ENCODE results near the gene MTG2. TPM values are rescaled to one million over a fixed set of nuclear protein-coding genes. Genes with fewer than 3 reads are reported as not detected.

Gene MTG2
- total RNA-seq, 1 donor from 2014 or later, result 32.9 TPM

- no peak overlapping the region for H3K27ac Mint-ChIP-seq (ENCODE audit: unreplicated experiment)
- H3K4me1 Mint-ChIP-seq, result peaks cover 13% of the 10 kb centered on the region
- H3K4me3 Mint-ChIP-seq, result peak overlapping the region; percentile 67
- H3K27me3 Mint-ChIP-seq (ENCODE audit: low read depth), result no peaks in the 10 kb centered on the region
- peak; percentile 45 for DNase-seq (ENCODE audit: low read depth, low spot score)
- no peaks in the 10 kb centered on the region for H3K9me3 Mint-ChIP-seq
- TF ChIP-seq CTCF (conservative IDR thresholded peaks at IDR 0.05), result peak; percentile 81
- H3K36me3 Mint-ChIP-seq (ENCODE audit: low read depth), result peaks cover 25% of the 10 kb centered on the region
Measured at GRCh38 chr20:62136283-62137091, 46.3 kb upstream of the MTG2 start.

GRCh38 chr20:62137092-62137384 lies 45.8 kb upstream of the MTG2 start:
- no peak overlapping the region for H3K27ac Mint-ChIP-seq (ENCODE audit: unreplicated experiment)

GRCh38 chr20:62137478-62138203 lies 45.2 kb upstream of the MTG2 start:
- Mint-ChIP-seq H3K27me3 (ENCODE audit: low read depth) (peaks cover 5% of the 10 kb centered on the region), H3K9me3 (no peaks in the 10 kb centered on the region), H3K36me3 (ENCODE audit: low read depth) (peaks cover 29% of the 10 kb centered on the region), H3K4me1 (peaks cover 22% of the 10 kb centered on the region), H3K27ac (ENCODE audit: unreplicated experiment) (peak overlapping the region; percentile 64), H3K4me3 (peak overlapping the region; percentile 82)
- TF ChIP-seq CTCF (conservative IDR thresholded peaks at IDR 0.05), result no peak
- no peak for DNase-seq (ENCODE audit: low read depth, low spot score)

More at GRCh38 chr20:62137092-62137384, 45.8 kb upstream of the MTG2 start:
- H3K9me3 Mint-ChIP-seq, result no peaks in the 10 kb centered on the region
- H3K36me3 Mint-ChIP-seq (ENCODE audit: low read depth), result peaks cover 29% of the 10 kb centered on the region
- peak overlapping the region; percentile 48 for H3K4me3 Mint-ChIP-seq
- DNase-seq (ENCODE audit: low read depth, low spot score), result no peak
- peak; percentile 8 for TF ChIP-seq CTCF (conservative IDR thresholded peaks at IDR 0.05)
- H3K4me1 Mint-ChIP-seq, result peaks cover 19% of the 10 kb centered on the region
- peaks cover 4% of the 10 kb centered on the region for H3K27me3 Mint-ChIP-seq (ENCODE audit: low read depth)

- Mint-ChIP-seq H3K36me3 (ENCODE audit: low read depth) (peaks cover 29% of the 10 kb centered on the region), H3K27ac (ENCODE audit: unreplicated experiment) (peak overlapping the region; percentile 64), H3K27me3 (ENCODE audit: low read depth) (peaks cover 5% of the 10 kb centered on the region), H3K4me3 (peak overlapping the region; percentile 82), H3K4me1 (peaks cover 22% of the 10 kb centered on the region), H3K9me3 (no peaks in the 10 kb centered on the region)
- no peak for TF ChIP-seq CTCF (conservative IDR thresholded peaks at IDR 0.05)
- no peak for DNase-seq (ENCODE audit: low read depth, low spot score)
Measured at GRCh38 chr20:62138204-62138543, 44.7 kb upstream of the MTG2 start.

- DNase-seq (ENCODE audit: low read depth, low spot score), result no peak
- H3K36me3 Mint-ChIP-seq (ENCODE audit: low read depth), result peaks cover 29% of the 10 kb centered on the region
- TF ChIP-seq CTCF (conservative IDR thresholded peaks at IDR 0.05), result no peak
- peak overlapping the region; percentile 51 for H3K4me3 Mint-ChIP-seq
- H3K4me1 Mint-ChIP-seq, result peaks cover 22% of the 10 kb centered on the region
- peaks cover 5% of the 10 kb centered on the region for H3K27me3 Mint-ChIP-seq (ENCODE audit: low read depth)
- H3K27ac Mint-ChIP-seq (ENCODE audit: unreplicated experiment), result no peak overlapping the region
- H3K9me3 Mint-ChIP-seq, result no peaks in the 10 kb centered on the region
Measured at GRCh38 chr20:62138912-62139311, 43.9 kb upstream of the MTG2 start.
